Bronchial epithelial cell (primary cell): Measurements from ENCODE around the gene RAB2B. TPM values are rescaled to one million over a fixed set of nuclear protein-coding genes. Genes with fewer than 3 reads are reported as not detected.

Source experiments
- DNase-seq: peaks from one replicate; pipeline ENCODE4 v3.0.0-alpha.2; 2010; ENCODE audit warnings: low read depth
- FAIRE-seq: peaks from 2 replicates; lab custom pipeline; 2011; peaks lifted over from hg19 to GRCh38; lab: Jason Lieb, UNC
- H3K27me3 ChIP-seq: 2 replicates; pipeline ENCODE4 v1.5.1; 2011; ENCODE audit warnings: low read length; ENCODE audit not compliant: control insufficient read depth, insufficient read depth
- H3K36me3 ChIP-seq: 2 replicates; pipeline ENCODE4 v1.5.1; 2011; ENCODE audit warnings: low read length; ENCODE audit not compliant: control insufficient read depth, insufficient read depth
- H3K4me3 ChIP-seq: 2 replicates; pipeline ENCODE4 v1.5.1; 2011; ENCODE audit warnings: mild to moderate bottlenecking, low read depth, low read length, control low read depth
- CTCF ChIP-seq: IDR thresholded peaks from 2 replicates; pipeline ENCODE4 v1.5.1; 2011; ENCODE audit warnings: mild to moderate bottlenecking, moderate library complexity, low read length, control low read depth, inconsistent platforms; ENCODE audit not compliant: insufficient read depth, severe bottlenecking
- total RNA-seq: library from RNA; depleted of rRNA; stranded (reverse); fragments of >200 nt; gene quantifications from 2 replicates; pipeline ENCODE4 v1.2.1, GENCODE V29; 2014

Gene RAB2B
- 17.4 and 17.8 TPM in 2 replicates for total RNA-seq

GRCh38 chr14:21476925-21477681 lies at the start of gene RAB2B, which contains the start of gene TOX4:
Gene RAB2B (minus strand): TSS chr14:21476959. CDS start chr14:21476872, 87 bp downstream.
Gene TOX4 (plus strand): TSS chr14:21477195. CDS start chr14:21477279, 84 bp downstream.
- DNase-seq (peak; percentile 97), FAIRE-seq (no peak)
- no peaks in the 10 kb centered on the region for H3K36me3 ChIP-seq
- H3K4me3 ChIP-seq: peak within 1 kb of the TSS; percentile 99
- H3K27me3 ChIP-seq: no peaks in the 10 kb centered on the region
- TF ChIP-seq CTCF: peak; percentile 98

GRCh38 chr14:21525962-21526671 lies 49.4 kb upstream of the RAB2B start, which contains the start of gene SALL2:
Gene SALL2 (minus strand): TSS chr14:21526346. CDS start chr14:21526127, 219 bp downstream.
- no peaks in the 10 kb centered on the region for H3K36me3 ChIP-seq
- no peak for TF ChIP-seq CTCF
- H3K4me3 ChIP-seq: peak within 1 kb of the TSS; percentile 48
- DNase-seq: peak; percentile 22
- no peaks in the 10 kb centered on the region for H3K27me3 ChIP-seq
- FAIRE-seq: no peak

- FAIRE-seq (no peak), DNase-seq (no peak)
- H3K36me3 ChIP-seq: no peaks in the 10 kb centered on the region
- H3K27me3 ChIP-seq: no peaks in the 10 kb centered on the region
- TF ChIP-seq CTCF: no peak
- peak overlapping the region; percentile 48 for H3K4me3 ChIP-seq
These were observed 48.8 kb upstream of the RAB2B start for GRCh38 chr14:21525571-21525961.

- Histone ChIP-seq H3K27me3 (no peaks in the 10 kb centered on the region), H3K36me3 (no peaks in the 10 kb centered on the region), H3K4me3 (no peak overlapping the region)
- DNase-seq (no peak), FAIRE-seq (no peak)
- TF ChIP-seq CTCF: no peak
These were observed 48.1 kb upstream of the RAB2B start for GRCh38 chr14:21524575-21525490.

GRCh38 chr14:21523203-21523602 lies 46.4 kb upstream of the RAB2B start:
- no peak for TF ChIP-seq CTCF
- DNase-seq (no peak), FAIRE-seq (no peak)
- Histone ChIP-seq H3K27me3 (no peaks in the 10 kb centered on the region), H3K4me3 (no peak overlapping the region), H3K36me3 (no peaks in the 10 kb centered on the region)
